HG03457 (cell line): ENCODE measurements around the gene SLC1A2.
"Not testable (repeated sequence)": the region's sequence is repeated elsewhere in the genome, so short reads cannot be mapped to it uniquely, and the experiment has no call there.

ENCODE experiments used
- ATAC-seq: cut with Tn5 transposase; IDR thresholded peaks from one replicate; pipeline ENCODE4 v1.9.1; 2021; ENCODE audit warnings: moderate number of reproducible peaks; ENCODE audit not compliant: unreplicated experiment

Gene SLC1A2

DNA sequence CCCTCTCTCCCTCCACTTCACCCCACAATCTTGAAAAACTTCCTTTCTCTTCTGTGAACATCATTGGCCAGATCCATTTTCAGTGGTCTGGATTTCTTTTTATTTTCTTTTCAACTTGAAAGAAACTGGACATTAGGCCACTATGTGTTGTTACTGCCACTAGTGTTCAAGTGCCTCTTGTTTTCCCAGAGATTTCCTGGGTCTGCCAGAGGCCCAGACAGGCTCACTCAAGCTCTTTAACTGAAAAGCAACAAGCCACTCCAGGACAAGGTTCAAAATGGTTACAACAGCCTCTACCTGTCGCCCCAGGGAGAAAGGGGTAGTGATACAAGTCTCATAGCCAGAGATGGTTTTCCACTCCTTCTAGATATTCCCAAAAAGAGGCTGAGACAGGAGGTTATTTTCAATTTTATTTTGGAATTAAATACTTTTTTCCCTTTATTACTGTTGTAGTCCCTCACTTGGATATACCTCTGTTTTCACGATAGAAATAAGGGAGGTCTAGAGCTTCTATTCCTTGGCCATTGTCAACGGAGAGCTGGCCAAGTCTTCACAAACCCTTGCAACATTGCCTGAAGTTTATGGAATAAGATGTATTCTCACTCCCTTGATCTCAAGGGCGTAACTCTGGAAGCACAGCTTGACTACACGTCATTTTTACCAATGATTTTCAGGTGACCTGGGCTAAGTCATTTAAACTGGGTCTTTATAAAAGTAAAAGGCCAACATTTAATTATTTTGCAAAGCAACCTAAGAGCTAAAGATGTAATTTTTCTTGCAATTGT, 188.1 kb downstream of the SLC1A2 start:
- no peak for ATAC-seq

DNA sequence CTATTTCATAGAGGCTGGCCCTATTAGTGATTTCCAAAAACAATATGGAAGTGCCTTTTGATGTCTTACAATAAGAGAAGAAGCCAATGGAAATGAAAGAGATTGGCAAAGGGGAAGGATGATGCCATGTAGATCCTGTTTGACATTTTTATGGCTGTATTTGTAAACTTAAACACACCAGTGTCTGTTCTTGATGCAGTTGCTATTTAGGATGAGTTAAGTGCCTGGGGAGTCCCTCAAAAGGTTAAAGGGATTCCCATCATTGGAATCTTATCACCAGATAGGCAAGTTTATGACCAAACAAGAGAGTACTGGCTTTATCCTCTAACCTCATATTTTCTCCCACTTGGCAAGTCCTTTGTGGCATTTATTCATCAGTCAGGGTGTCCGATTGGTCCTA, 189.0 kb downstream of the SLC1A2 start:
- ATAC-seq, result no peak

DNA sequence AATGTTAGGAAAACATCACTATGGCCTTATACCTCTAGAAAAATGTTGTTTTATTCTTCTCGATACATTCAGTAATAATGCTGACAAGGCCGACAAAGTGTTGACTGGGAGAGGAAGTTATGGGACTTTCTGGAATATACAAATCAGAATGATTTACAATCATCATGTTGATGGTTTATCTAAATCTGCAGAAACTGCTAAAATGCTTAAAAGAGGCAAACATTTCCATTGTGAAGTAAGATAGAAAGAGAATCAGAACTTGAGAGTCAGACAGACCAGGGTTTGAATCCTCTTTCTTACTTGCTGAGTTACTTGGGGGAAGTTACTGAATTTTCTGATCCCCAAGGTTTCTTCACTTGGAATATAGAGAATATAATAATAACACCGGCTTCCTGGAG, 191.0 kb downstream of the SLC1A2 start:
- ATAC-seq, result no peak

DNA sequence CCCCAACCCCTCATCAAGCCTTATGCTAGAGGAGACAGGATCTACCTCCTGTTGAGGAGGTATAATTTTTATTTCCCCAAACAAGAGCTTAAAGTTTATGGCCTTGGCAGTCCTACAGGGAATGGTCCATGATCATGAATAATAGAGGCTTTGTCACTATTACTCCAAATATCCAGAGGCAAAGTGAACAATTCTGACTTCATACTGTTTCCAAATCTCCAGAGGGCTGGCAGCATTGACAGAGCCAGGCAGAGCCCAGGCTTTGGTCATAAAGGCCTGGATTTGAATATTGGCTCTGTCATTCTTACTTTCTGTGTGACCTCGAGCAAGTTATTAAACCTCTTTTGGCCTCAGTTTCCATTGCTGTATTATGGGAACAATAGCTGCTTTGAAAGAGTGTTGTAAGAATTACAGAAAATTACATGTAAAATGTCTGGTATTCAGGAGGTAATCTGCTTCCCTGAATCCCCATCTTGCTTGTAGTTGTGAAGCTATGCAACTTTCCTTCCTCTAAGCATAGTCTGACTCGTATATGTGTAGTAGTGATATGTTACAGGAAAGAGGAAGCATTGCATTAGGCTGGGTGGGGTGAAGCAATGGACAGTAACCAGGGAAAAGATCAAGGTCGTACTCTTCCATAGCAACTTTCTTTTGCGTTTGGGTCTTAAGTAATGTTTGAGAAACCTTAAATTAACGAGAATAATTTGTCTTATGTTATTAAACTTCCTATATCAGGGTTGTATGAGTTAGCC, 191.6 kb downstream of the SLC1A2 start:
- ATAC-seq, result no peak

DNA sequence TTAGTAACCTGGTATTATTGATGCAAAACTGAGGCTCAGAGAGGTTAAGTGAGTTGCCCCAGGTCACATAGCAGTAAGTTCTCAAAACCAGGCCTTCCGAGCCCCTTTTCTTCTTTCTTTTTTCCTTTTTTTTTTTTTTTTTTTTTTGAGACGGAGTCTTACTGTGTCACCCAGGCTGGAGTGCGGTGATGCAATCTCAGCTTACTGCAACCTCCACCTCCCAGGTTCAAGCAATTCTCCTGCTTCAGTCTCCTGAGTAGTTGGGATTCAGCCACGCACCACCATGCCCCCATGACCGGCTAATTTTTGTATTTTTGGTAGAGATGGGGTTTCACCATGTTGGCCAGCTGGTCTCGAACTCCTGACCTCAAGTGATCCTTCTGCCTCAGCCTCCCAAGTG, 192.6 kb downstream of the SLC1A2 start:
- not testable (repeated sequence) for ATAC-seq

DNA sequence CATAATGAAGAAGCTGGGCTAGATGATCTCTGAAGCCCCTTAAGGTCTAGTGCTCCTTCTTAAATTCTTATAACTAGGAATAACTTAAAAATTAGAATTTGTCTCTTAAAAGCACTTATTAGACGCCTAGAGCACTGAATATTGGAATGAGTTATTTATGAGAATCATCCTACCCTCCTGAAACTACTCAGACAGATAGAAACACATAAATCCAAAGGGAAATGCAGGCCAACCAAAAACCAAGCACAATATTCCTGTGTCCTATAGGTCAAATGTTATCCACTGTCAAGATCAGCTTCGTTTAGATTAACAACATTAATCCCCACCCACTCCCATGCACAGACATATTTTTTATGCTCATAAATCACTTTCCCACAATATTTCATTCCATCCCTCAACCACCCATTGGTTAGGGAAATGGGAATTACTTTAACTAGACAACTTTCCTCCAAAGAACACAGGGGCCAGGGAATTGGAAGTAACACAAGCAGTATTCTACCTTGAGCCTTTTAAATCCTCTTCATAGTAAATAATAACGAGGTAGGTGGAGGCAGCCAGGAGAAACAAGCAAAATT, 193.3 kb downstream of the SLC1A2 start:
- no peak for ATAC-seq

DNA sequence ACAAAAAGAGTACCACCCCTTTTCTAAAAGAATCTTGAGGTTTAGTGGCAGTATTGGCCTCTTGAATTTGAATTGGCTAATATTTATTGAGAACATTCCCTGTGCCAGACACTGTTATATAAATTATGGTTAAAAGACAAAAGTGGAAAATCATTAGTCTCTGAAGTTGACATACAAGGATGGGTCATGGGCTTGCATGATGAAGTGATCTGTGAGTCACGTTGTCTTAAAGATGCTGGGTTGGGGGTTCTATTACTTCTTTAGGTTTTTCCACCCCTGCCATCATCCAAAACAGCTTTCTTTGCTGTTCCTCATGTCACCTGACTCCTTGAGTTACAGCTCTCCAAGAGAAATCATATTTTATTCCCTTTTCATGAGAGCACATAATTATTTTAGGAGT, 195.4 kb downstream of the SLC1A2 start:
- no peak for ATAC-seq

DNA sequence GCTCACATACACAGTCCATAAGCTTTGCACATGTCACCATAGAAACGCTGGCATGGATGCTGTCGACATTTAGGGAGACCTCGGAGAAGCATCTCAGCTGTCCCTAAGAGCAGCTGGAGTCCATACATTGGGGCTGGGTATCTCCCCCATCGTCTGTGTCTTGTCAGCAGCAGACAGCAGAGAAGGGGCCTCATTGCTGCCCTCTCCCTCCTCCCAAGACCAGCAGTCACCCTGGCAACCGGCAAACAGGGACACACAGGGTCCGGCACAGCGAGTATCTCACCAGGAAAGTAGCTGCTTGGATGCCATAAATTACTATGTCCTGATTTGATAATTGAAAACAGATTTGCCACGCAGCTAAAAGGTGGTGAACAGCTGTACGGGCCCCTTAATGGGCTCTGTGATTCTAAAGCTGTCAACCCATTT, 196.0 kb downstream of the SLC1A2 start:
- no peak for ATAC-seq

DNA sequence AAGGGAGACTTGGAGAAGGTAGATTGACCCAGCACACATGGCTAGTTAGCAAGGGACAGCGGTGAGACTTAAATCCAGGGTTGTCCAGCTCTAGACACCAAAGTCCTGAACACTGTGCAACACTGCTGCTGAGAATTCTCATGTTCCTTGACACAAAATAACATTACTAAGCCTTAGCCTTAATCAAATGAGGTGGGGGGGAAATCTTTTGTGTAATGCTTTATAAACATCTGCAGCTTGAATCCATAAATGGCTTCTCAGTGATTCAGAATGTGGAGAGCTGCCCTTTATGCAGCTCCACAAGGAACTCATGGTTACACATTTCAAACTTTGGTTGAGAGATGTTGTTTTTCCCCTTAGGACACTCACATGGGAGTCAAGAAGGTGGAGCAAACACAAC, 200.4 kb downstream of the SLC1A2 start:
- no peak for ATAC-seq

DNA sequence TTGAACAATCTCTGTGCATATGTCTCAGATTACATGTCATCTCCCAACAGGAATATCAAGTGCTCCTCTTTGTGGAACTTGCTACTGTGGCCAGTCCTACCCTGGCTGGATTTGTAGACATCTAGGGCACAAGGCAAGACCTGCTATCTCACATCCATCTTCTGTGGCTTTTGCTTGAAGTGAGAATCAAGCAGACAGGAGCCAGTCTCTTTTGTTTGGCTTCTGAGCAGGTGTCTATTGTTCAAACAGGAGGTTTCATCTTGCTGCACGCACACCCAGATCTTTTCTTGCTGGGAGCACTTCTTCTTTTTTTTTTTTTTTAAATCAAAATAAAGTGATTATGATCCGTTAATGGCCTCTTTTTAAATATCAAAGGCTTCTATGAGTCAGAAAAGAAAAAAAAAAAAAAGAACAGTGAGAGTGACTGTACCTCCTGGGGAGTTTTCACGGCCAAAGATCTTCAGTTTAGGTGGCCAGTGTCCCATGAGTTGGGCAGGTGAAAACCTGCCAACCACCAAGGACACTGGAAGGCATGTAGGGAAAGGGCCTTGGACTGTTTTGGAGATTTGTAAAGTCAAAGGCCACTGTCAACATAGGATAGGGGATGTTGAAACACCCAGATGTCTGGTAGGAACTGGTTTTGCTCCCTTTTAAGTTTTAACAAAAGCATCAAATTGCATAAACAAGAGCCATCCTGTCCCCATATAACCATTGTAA, 202.2 kb downstream of the SLC1A2 start:
- no peak for ATAC-seq

DNA sequence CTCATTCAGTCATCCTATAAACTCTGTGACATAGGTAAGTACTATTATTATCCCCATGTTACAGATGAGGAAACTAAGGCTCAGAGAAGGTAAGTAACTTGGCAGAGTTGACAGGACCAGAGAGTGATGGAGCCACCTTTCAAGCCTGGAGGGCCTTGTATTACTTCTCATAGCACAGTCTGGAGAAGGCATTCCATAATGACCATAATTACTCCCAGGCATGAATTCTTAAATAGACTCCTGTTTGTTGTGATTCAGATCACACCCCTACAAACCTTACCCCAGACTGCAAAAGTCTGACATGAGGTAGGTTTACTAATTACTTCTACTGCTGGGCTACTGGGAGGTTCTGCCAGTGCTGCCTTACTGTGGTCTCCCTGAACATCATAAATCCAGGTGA, 203.4 kb downstream of the SLC1A2 start:
- no peak for ATAC-seq

DNA sequence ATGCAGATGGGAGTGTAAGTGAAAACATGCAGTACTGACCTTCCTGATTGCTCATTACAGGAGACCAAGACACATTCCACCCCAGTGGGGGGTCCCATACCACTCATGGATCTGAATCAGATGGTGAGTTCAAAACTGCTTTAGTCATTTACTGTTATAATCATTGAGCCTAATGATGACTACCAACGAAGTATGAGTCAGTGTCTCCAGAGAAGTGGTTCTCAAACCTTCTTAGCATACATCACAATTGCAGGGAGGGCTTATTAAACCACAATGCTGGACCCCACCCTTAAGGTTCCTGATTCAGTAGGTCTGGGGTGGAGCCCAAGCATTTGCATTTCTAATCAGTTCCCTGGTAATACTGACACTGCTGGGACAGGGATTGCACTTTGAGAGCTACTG, 204.6 kb downstream of the SLC1A2 start:
- no peak for ATAC-seq

DNA sequence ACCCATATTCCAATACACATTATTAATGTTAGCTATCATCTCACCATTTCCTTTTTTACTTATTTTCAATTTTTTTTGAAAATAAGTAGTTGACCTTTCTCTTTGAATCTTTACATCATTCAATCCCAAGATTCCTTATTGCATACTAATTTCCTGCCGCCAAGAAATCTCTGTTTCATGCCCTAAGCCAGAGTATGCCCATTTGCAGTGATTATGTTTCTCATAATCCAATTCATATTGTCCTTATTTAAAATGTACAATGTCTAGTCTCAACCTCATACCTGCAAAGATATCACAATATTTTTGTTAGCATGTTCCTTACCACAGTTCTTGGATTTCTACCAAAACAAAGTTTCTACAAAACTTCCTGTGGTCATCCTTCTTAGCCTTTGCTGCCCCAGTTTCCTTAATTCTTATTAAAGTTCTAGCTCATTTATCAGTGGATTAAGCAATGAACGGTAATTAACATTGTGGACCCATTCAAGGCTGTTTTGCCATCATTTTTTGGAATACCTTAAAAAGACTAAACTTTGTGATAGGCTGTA, 205.1 kb downstream of the SLC1A2 start:
- no peak for ATAC-seq

DNA sequence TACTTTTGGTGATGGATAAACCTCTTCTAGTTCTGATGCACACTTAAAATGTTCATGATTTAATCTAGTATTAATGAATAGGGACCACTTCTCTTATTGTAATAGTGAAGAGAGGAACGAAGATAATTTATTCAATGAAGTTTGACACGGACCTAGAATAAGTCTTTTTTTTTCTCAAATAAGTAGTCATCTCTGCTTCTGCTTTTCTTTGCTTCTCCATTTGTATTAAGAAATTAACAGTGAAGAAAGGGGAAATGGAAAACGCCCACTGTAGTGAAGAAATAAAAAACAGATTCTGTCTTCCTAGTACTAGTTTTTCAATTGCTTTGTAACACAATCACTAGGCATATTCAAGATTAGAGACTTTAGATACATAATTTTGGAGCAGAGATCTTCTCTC, 207.4 kb downstream of the SLC1A2 start:
- ATAC-seq, result no peak

DNA sequence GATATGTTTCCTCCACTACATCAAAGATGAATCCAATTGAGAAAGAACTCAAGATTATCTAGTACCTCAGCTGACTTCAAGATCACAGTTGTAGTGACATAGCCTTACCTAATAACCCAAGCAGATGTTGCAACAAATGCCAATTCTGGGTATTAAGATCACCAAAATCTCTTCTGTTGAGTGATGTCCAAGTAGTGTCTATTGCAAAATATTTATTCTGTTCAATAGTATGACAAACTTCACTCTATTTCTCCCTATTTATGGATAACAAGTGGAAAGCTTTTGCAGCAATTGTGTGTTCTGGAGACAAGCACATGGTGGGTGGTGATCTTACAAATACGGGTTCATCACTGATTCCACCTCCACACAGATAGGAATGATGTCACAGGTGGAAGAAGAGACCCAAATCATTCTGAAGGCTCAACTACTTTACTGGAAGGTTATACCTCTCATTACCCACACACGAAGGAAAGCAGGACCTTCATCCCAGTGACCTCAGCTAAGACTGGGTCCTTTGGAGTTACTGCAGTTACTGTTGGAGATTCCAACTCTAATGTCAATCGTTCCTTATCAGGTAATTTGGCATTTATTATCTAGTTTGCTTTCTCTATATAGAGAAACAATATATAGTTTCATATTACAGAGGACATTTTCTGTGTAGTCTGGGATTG, 208.3 kb downstream of the SLC1A2 start:
- ATAC-seq, result no peak

DNA sequence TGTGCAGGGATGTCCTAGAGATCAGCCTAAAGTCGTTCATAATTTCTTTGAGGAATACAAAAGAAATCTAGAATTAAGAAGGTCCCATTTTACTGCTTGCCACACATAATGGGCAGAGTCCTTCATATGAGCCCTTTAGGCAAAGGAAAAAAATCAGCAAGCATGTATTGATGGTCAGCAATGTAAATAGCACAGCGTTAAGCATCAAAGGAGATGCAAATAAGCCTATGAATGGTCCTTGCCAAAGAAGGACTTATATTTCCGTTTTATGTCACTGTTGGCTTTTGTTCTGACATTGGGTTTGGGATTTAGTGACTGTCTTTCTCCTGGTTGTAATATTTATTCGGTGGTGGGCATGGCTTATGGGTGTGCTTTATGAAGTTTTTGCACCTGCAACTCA, 210.6 kb downstream of the SLC1A2 start:
- ATAC-seq, result no peak

DNA sequence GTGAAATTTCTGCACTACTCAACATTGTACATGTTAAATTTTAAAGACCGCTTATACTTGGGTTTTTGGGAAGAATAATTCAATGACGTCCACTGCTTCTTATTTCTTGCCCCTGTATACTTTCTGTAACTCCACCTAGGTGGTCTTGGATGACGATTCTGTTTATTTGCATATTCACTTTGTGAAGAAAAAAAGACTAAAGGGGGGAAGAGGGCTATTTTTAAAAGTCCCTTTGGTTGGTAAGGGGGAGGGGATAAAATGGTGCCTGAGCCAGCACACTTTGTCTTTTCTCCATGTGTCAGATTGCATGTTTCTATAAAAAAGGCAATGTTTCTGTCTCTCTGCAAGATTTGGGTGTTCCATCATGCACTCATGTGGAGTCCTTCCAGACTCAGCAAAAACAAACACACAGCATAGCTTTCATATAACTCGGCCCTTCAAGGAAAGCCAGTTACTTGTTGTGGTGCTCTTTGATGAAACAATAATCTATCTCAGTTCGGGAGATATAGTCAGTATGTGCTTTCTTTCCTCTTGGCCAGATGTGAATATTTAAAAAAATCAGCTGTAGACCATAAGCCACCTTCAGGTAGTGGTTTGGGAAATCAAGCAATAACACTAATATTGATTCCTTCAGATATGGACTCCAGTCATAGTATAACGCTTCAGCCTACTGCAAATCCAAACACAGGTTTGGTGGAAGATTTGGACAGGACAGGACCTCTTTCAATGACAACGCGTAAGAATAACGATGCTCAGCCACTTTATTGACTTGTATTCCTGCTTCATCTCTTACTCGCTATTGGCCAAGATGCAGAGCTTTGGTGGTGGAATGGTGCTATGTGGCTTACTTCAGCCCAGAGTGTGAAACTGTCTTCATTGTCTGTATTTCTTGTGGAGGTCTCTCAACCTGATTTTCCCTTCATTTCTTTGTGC, 211.6 kb downstream of the SLC1A2 start:
- ATAC-seq, result no peak

DNA sequence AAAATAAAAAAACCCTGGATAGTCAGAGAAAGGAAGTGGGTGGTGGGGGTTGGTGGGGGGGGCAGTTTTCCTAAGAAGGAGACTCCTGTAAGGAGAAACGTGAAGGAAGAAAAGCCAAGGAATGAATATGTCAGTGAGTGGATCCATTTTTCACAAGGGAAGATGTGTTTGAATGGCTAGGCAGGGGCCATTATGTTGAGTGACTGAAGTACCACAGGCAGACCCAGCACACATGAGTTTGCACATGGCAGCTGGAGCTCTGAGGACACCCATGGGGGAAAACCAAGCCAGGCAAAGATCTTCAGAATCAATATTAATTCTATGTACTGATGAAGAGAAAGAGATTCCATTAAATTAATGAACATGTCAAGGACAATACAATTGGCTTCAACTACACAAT, 212.7 kb downstream of the SLC1A2 start:
- no peak for ATAC-seq

DNA sequence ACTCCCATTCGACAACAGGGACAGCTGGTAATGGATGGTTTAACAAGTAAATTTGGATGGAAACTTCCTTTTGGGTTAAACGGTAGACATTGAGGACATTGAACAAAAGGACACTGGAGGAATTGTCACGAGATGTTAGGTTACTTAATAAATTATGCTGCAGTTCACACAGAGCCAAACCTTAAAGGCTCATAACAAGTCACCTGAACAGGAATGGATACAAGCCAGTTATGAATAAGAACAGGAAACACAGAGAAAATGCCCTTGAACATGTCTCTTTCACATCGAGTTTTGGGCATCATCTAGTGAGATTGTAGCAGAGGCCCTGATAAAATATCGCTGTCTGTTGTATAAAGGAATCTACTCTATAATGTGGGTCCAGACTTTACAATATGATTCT, 214.7 kb downstream of the SLC1A2 start:
- ATAC-seq, result no peak
